ENCODE measurements around the gene ALDH3B1. TPM values are rescaled to one million over a fixed set of nuclear protein-coding genes. Genes with fewer than 3 reads are reported as not detected.
A peak's percentile ranks its signal among the peaks of the same experiment; 100 is the strongest.

ALDH3B1 gene
- total RNA-seq, 1 experiment from 2014 or later, result 28.1 TPM

DNA sequence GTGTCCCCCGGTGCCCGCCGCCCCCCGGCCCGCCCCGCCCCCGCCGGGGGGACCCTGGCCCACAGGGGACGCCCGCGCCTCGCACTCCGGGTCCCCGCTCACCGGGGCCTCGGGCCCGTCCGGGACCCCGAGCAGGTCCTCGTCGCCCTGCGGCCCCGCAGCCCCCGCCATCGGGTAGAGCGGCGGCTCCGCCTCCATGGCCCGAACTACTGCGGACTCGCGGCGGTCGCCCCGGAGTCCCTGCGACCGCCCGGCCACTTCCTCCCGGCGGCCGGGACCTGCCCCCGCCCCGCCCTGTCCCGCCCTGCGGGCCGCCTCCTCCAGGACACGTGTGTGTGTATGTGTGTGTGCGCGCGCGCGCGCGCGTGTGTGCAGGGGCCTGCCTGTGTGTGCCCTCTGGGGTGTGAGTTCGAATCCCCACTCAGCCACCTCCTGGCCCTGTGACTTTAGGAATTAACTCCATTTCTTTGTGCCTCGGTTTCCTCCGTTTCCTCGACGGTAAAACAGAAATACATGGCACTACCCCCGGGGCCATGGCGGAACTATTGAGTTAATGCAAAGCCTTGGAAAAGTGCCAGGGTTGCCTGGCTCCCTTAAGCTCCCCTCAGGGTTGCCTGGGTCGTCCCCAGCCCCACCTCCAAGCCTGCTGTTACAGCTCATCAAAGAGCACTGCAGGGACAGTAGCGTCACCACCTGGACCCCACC, 6.1 kb upstream of the ALDH3B1 start, which contains the start of gene UNC93B1:
UNC93B1 (minus strand) TSS at position 252 of the 705 bp plus-strand sequence; CDS start at position 198, 54 bp downstream.
- peak within 1 kb of the TSS; percentile 65 for H3K9ac ChIP-seq (ENCODE audit: low read length)

DNA sequence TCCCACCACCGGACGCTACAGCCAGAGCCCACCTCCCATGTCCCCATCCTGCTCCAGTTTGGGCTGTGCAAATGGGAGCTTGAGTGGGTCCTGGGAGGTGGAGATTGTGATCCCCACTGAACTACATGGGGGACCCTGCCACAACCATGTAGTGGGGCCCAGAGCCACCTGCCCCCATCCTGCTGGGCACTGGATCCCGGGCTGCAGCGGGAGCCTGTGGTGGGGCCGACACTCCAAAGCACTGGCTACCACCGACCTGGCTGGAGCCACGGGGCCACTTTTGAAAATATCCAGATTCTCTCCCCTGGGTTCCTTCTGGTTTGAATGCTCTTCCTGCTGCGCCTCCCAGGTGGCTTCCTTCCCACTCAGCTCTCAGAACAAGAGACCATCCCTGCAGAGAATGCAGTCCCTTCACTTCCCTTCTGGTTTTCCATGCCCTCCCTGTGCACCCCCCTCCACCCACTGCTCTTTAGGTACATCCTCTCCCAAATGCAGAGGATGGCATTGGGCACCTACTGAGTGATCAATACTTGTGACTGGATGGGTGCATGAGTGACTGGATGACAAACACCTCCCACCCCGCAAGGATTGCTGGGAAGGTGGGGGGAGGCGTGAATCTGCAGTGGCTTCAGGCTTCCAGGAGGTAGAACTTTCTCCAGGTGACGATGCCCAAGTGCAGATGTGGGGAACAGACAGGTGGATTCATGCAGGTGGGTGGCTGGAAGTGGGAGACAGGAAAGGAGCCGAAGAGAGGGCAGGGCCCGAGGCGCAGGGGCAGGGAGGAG, 5.4 kb upstream of the ALDH3B1 start:
- TF ChIP-seq, protein P1, sequence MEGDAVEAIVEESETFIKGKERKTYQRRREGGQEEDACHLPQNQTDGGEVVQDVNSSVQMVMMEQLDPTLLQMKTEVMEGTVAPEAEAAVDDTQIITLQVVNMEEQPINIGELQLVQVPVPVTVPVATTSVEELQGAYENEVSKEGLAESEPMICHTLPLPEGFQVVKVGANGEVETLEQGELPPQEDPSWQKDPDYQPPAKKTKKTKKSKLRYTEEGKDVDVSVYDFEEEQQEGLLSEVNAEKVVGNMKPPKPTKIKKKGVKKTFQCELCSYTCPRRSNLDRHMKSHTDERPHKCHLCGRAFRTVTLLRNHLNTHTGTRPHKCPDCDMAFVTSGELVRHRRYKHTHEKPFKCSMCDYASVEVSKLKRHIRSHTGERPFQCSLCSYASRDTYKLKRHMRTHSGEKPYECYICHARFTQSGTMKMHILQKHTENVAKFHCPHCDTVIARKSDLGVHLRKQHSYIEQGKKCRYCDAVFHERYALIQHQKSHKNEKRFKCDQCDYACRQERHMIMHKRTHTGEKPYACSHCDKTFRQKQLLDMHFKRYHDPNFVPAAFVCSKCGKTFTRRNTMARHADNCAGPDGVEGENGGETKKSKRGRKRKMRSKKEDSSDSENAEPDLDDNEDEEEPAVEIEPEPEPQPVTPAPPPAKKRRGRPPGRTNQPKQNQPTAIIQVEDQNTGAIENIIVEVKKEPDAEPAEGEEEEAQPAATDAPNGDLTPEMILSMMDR (conservative IDR thresholded peaks at IDR 0.05; ENCODE audit: low read depth, low read length), result no peak
- no peak for TF ChIP-seq EZH2phosphoT487 (IDR thresholded peaks at IDR 0.05; ENCODE audit: borderline replicate concordance, low read length)
- TF ChIP-seq EZH2 (IDR thresholded peaks at IDR 0.05; ENCODE audit: low read length, unreplicated experiment), result no peak
- Histone ChIP-seq H3K27me3 (ENCODE audit: low read length) (no peaks in the 10 kb centered on the region), H3K4me3 (ENCODE audit: low read length) (peak overlapping the region; percentile 83), H3K4me1 (ENCODE audit: insufficient read depth, low read length) (peaks cover 21% of the 10 kb centered on the region), H3K79me2 (ENCODE audit: low read length) (no peaks in the 10 kb centered on the region), H4K20me1 (ENCODE audit: low read length) (no peaks in the 10 kb centered on the region), H3K9ac (ENCODE audit: low read length) (no peak overlapping the region), H3K9me2 (replicated peaks; ENCODE audit: low read length) (no peaks in the 10 kb centered on the region), H3F3A (ENCODE audit: low read length, unreplicated experiment) (peaks cover 3% of the 10 kb centered on the region), H2AFZ (ENCODE audit: low read length) (peak overlapping the region; percentile 85), H3K27ac (ENCODE audit: low read length) (no peak overlapping the region), H3K36me3 (ENCODE audit: low read depth, low read length) (no peaks in the 10 kb centered on the region), H3K9me3 (ENCODE audit: low read length) (no peaks in the 10 kb centered on the region), H3K4me2 (ENCODE audit: low read length) (peak overlapping the region; percentile 99)
- ChIA-PET CTCF (no interaction called here), POLR2A (ENCODE audit: unreplicated experiment) (no interaction called here)
- intact Hi-C loops (cut with micrococcal nuclease), result no loop called here
- no peak for DNase-seq
- BruUV-seq (replicated peaks), result no TSS peak
- ATAC-seq, result no peak

More for the DNA sequence above, 6.1 kb upstream of the ALDH3B1 start, which contains the start of gene UNC93B1:
- POLR2A ChIA-PET (ENCODE audit: unreplicated experiment), result no interaction called here
- Histone ChIP-seq H3K27ac (ENCODE audit: low read length) (no peak within 1 kb of the TSS), H3F3A (ENCODE audit: low read length, unreplicated experiment) (no peaks in the 10 kb centered on the region), H3K79me2 (ENCODE audit: low read length) (no peaks in the 10 kb centered on the region), H3K36me3 (ENCODE audit: low read depth, low read length) (no peaks in the 10 kb centered on the region), H3K4me3 (ENCODE audit: low read length) (peak within 1 kb of the TSS; percentile 83), H3K4me2 (ENCODE audit: low read length) (peak within 1 kb of the TSS; percentile 99), H3K9me2 (replicated peaks; ENCODE audit: low read length) (no peaks in the 10 kb centered on the region), H4K20me1 (ENCODE audit: low read length) (no peaks in the 10 kb centered on the region), H3K9me3 (ENCODE audit: low read length) (no peaks in the 10 kb centered on the region), H3K27me3 (ENCODE audit: low read length) (no peaks in the 10 kb centered on the region), H2AFZ (ENCODE audit: low read length) (peak within 1 kb of the TSS; percentile 85), H3K4me1 (ENCODE audit: insufficient read depth, low read length) (peaks cover 14% of the 10 kb centered on the region)
- ATAC-seq (peak; percentile 93), DNase-seq (peak; percentile 92)
- BruUV-seq (replicated peaks), result no TSS peak
- TF ChIP-seq, protein P1 (conservative IDR thresholded peaks at IDR 0.05; ENCODE audit: low read depth, low read length), result no peak
- no peak for TF ChIP-seq EZH2 (IDR thresholded peaks at IDR 0.05; ENCODE audit: low read length, unreplicated experiment)
- TF ChIP-seq EZH2phosphoT487 (IDR thresholded peaks at IDR 0.05; ENCODE audit: borderline replicate concordance, low read length), result no peak
- intact Hi-C loops (cut with micrococcal nuclease), result no loop called here
- CTCF ChIA-PET, result no interaction called here

Data from PC-3 (cell line).